ENCODE measurements around the gene GNB1L. TPM values are rescaled to one million over a fixed set of nuclear protein-coding genes. Genes with fewer than 3 reads are reported as not detected.

GNB1L gene
- total and polyA plus RNA-seq, 5 donors from 2014 or later: 8.2 to 29.8 (median 15.2) TPM

GRCh38 chr22:19743651-19744050 lies 111.0 kb downstream of the GNB1L start:
- Histone ChIP-seq H3K27ac (ENCODE audit: insufficient read depth, low read length, poor library complexity, severe bottlenecking) (no peak overlapping the region), H3K27me3 (ENCODE audit: control insufficient read depth, insufficient read depth, low read length) (no peaks in the 10 kb centered on the region), H3K9me3 (ENCODE audit: control insufficient read depth in 2 of 2, low read length in 2 of 2) (no peaks in the 10 kb centered on the region), H3K4me3 (ENCODE audit: low read depth, low read length) (no peak overlapping the region), H3K4me1 (ENCODE audit: control insufficient read depth, insufficient read depth, low read length, poor library complexity, severe bottlenecking) (no peaks in the 10 kb centered on the region), H3K36me3 (ENCODE audit: control insufficient read depth, insufficient read depth, low read length) (no peaks in the 10 kb centered on the region)
- no peak overlapping the region for H3K27ac Mint-ChIP-seq
- DNase-seq (no peak), ATAC-seq (ENCODE audit: low read depth in 2 of 2) (no peak)
- H3K36me3 Mint-ChIP-seq: no peaks in the 10 kb centered on the region
- H3K4me1 Mint-ChIP-seq: no peaks in the 10 kb centered on the region
- H3K9me3 Mint-ChIP-seq: no peaks in the 10 kb centered on the region
- no peak overlapping the region for H3K4me3 Mint-ChIP-seq
- peaks cover 4% of the 10 kb centered on the region for H3K27me3 Mint-ChIP-seq

- no peaks in the 10 kb centered on the region for H3K36me3 Mint-ChIP-seq
- no peaks in the 10 kb centered on the region for H3K36me3 ChIP-seq (ENCODE audit: control insufficient read depth, insufficient read depth, low read length)
- DNase-seq (no peak), ATAC-seq (ENCODE audit: low read depth in 2 of 2) (no peak)
- no peaks in the 10 kb centered on the region for H3K4me1 Mint-ChIP-seq
- H3K27ac ChIP-seq (ENCODE audit: insufficient read depth, low read length, poor library complexity, severe bottlenecking): no peak overlapping the region
- no peaks in the 10 kb centered on the region for H3K27me3 ChIP-seq (ENCODE audit: control insufficient read depth, insufficient read depth, low read length)
- peaks cover 1% of the 10 kb centered on the region for H3K27me3 Mint-ChIP-seq
- H3K9me3 Mint-ChIP-seq: no peaks in the 10 kb centered on the region
- no peaks in the 10 kb centered on the region for H3K4me1 ChIP-seq (ENCODE audit: control insufficient read depth, insufficient read depth, low read length, poor library complexity, severe bottlenecking)
- no peak overlapping the region for H3K4me3 Mint-ChIP-seq
- no peaks in the 10 kb centered on the region for H3K9me3 ChIP-seq (ENCODE audit: control insufficient read depth in 2 of 2, low read length in 2 of 2)
- H3K27ac Mint-ChIP-seq: no peak overlapping the region
- no peak overlapping the region for H3K4me3 ChIP-seq (ENCODE audit: low read depth, low read length)
Measured at GRCh38 chr22:19743081-19743480, 111.6 kb downstream of the GNB1L start.

DNA sequence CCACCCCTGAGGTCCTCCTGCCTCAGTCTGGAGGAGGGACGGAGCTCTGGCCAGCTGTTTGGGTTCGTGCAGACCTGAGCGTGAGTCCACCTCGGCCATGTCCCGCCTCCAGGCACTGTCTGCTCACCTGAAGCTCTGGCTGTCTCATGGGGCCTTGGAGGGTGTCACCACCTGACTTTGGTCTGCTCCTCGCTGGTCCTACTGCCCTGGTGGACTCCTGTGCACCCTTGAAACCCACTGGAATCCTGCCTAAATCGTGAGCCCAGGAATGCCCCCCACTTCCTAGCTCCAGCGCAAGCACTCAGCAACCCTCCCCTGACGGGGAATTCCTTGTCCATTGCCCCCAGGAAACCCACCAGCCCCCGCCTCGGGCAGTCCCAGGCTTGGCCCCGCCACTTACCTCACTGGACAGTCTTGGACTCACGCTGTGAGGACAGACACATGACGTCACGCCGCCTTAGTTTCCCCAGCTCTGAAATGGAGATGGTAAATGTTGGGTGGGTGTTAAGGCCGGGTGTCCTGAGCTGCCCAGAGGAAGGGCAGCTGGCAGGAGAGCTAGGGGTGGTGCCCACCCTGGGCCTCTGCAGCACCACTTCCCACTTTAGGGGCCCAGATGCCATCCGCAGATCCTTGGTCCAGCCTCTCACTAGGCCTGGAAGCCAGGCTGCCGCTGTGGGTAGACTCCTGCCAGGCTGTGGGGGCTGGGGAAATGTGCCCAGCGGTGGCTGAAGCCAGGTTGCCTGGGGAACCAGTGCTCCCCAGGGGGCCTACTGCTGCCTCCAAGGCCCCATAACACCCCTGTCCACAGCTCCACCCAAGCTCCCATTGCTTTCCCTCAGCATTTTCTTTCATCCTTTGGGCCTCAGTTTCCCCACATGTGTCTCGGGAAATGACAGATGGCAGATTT lies 112.3 kb downstream of the GNB1L start:
- no peaks in the 10 kb centered on the region for H3K4me1 ChIP-seq (ENCODE audit: control insufficient read depth, insufficient read depth, low read length, poor library complexity, severe bottlenecking)
- ATAC-seq (ENCODE audit: low read depth in 2 of 2): no peak
- no peak overlapping the region for H3K4me3 ChIP-seq (ENCODE audit: low read depth, low read length)
- H3K27me3 ChIP-seq (ENCODE audit: control insufficient read depth, insufficient read depth, low read length): no peaks in the 10 kb centered on the region
- no peak overlapping the region for H3K27ac ChIP-seq (ENCODE audit: insufficient read depth, low read length, poor library complexity, severe bottlenecking)
- Mint-ChIP-seq H3K36me3 (no peaks in the 10 kb centered on the region), H3K4me3 (no peak overlapping the region), H3K4me1 (no peaks in the 10 kb centered on the region), H3K9me3 (no peaks in the 10 kb centered on the region), H3K27ac (no peak overlapping the region), H3K27me3 (no peaks in the 10 kb centered on the region)
- no peaks in the 10 kb centered on the region for H3K36me3 ChIP-seq (ENCODE audit: control insufficient read depth, insufficient read depth, low read length)
- no peak for DNase-seq
- H3K9me3 ChIP-seq (ENCODE audit: control insufficient read depth in 2 of 2, low read length in 2 of 2): no peaks in the 10 kb centered on the region

DNA sequence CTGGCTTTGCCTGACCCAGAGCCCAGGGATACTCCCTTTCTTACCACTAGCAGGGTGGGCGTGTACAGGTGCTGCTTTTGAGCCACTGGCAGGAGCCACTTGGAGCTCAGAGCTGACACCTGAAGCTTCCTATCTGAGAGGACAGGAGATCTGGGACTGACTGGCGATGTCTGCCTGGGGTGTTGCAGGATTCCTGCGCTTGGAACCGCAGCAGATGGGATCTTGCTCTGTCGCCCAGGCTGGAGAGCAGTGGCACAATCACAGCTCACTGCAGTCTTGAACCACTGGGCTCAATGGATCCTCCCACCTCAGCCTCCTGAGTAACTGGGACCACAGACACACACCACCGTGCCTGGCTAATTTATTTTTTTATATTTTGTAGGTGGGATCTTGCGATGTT lies 113.6 kb downstream of the GNB1L start:
- Histone ChIP-seq H3K27ac (ENCODE audit: insufficient read depth, low read length, poor library complexity, severe bottlenecking) (no peak overlapping the region), H3K4me1 (ENCODE audit: control insufficient read depth, insufficient read depth, low read length, poor library complexity, severe bottlenecking) (no peaks in the 10 kb centered on the region), H3K4me3 (ENCODE audit: low read depth, low read length) (no peak overlapping the region), H3K9me3 (ENCODE audit: control insufficient read depth in 2 of 2, low read length in 2 of 2) (no peaks in the 10 kb centered on the region), H3K27me3 (ENCODE audit: control insufficient read depth, insufficient read depth, low read length) (no peaks in the 10 kb centered on the region), H3K36me3 (ENCODE audit: control insufficient read depth, insufficient read depth, low read length) (no peaks in the 10 kb centered on the region)
- no peak for DNase-seq
- no peaks in the 10 kb centered on the region for H3K36me3 Mint-ChIP-seq
- H3K27me3 Mint-ChIP-seq: no peaks in the 10 kb centered on the region
- H3K27ac Mint-ChIP-seq: no peak overlapping the region
- no peak overlapping the region for H3K4me3 Mint-ChIP-seq
- H3K4me1 Mint-ChIP-seq: no peaks in the 10 kb centered on the region
- ATAC-seq (ENCODE audit: low read depth in 2 of 2): no peak
- H3K9me3 Mint-ChIP-seq: no peaks in the 10 kb centered on the region

GRCh38 chr22:19740586-19740985 lies 114.1 kb downstream of the GNB1L start:
- DNase-seq (no peak), ATAC-seq (ENCODE audit: low read depth in 2 of 2) (no peak)
- Mint-ChIP-seq H3K36me3 (no peaks in the 10 kb centered on the region), H3K4me3 (no peak overlapping the region), H3K4me1 (no peaks in the 10 kb centered on the region), H3K27ac (no peak overlapping the region), H3K9me3 (no peaks in the 10 kb centered on the region), H3K27me3 (no peaks in the 10 kb centered on the region)
- Histone ChIP-seq H3K4me3 (ENCODE audit: low read depth, low read length) (no peak overlapping the region), H3K27ac (ENCODE audit: insufficient read depth, low read length, poor library complexity, severe bottlenecking) (no peak overlapping the region), H3K9me3 (ENCODE audit: control insufficient read depth in 2 of 2, low read length in 2 of 2) (no peaks in the 10 kb centered on the region), H3K36me3 (ENCODE audit: control insufficient read depth, insufficient read depth, low read length) (no peaks in the 10 kb centered on the region), H3K27me3 (ENCODE audit: control insufficient read depth, insufficient read depth, low read length) (no peaks in the 10 kb centered on the region), H3K4me1 (ENCODE audit: control insufficient read depth, insufficient read depth, low read length, poor library complexity, severe bottlenecking) (no peaks in the 10 kb centered on the region)

DNA sequence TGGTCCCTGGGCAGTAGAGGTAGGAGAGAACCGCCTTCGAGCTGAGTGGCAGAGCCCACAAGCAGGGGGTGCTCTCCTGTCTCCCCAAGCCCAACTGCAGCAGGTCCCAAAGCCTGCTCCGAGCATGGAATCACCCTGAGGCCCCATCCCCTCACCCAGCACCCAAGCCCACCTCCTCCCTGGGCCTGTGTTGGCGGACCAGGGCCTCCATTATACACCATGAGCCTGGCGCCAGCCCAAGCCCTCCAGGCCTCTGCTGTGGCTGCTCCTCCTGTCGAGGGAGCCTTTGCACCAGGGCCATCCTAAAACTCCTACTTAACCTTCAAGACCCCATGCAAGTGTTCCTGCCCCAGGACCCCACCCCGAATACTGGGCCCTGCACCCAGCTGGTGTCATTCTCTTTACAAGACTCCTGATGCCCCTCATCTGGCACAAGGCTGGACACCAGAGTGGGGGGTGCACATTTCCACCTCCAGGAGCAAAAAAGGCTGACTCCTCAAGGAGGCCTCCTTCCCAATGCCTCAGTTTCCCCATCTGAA lies 114.7 kb downstream of the GNB1L start:
- Mint-ChIP-seq H3K9me3 (no peaks in the 10 kb centered on the region), H3K27ac (no peak overlapping the region), H3K4me3 (no peak overlapping the region), H3K4me1 (no peaks in the 10 kb centered on the region), H3K36me3 (no peaks in the 10 kb centered on the region), H3K27me3 (no peaks in the 10 kb centered on the region)
- H3K4me3 ChIP-seq (ENCODE audit: low read depth, low read length): no peak overlapping the region
- H3K36me3 ChIP-seq (ENCODE audit: control insufficient read depth, insufficient read depth, low read length): no peaks in the 10 kb centered on the region
- no peaks in the 10 kb centered on the region for H3K9me3 ChIP-seq (ENCODE audit: control insufficient read depth in 2 of 2, low read length in 2 of 2)
- ATAC-seq (ENCODE audit: low read depth in 2 of 2) (no peak), DNase-seq (no peak)
- H3K4me1 ChIP-seq (ENCODE audit: control insufficient read depth, insufficient read depth, low read length, poor library complexity, severe bottlenecking): no peaks in the 10 kb centered on the region
- no peak overlapping the region for H3K27ac ChIP-seq (ENCODE audit: insufficient read depth, low read length, poor library complexity, severe bottlenecking)
- no peaks in the 10 kb centered on the region for H3K27me3 ChIP-seq (ENCODE audit: control insufficient read depth, insufficient read depth, low read length)

- H3K36me3 Mint-ChIP-seq: no peaks in the 10 kb centered on the region
- DNase-seq: no peak
- no peaks in the 10 kb centered on the region for H3K4me1 Mint-ChIP-seq
- Histone ChIP-seq H3K27ac (ENCODE audit: insufficient read depth, low read length, poor library complexity, severe bottlenecking) (no peak overlapping the region), H3K9me3 (ENCODE audit: control insufficient read depth in 2 of 2, low read length in 2 of 2) (no peaks in the 10 kb centered on the region), H3K36me3 (ENCODE audit: control insufficient read depth, insufficient read depth, low read length) (no peaks in the 10 kb centered on the region), H3K4me3 (ENCODE audit: low read depth, low read length) (no peak overlapping the region), H3K4me1 (ENCODE audit: control insufficient read depth, insufficient read depth, low read length, poor library complexity, severe bottlenecking) (no peaks in the 10 kb centered on the region), H3K27me3 (ENCODE audit: control insufficient read depth, insufficient read depth, low read length) (no peaks in the 10 kb centered on the region)
- no peaks in the 10 kb centered on the region for H3K27me3 Mint-ChIP-seq
- H3K27ac Mint-ChIP-seq: no peak overlapping the region
- H3K9me3 Mint-ChIP-seq: no peaks in the 10 kb centered on the region
- ATAC-seq (ENCODE audit: low read depth in 2 of 2): no peak
- H3K4me3 Mint-ChIP-seq: no peak overlapping the region
Measured at GRCh38 chr22:19739448-19739895, 115.2 kb downstream of the GNB1L start.
